GM21390 (cell line): ENCODE results near the gene KRTAP3-1.
"Not testable (repeated sequence)": the region's sequence is repeated elsewhere in the genome, so short reads cannot be mapped to it uniquely, and the experiment has no call there.

ENCODE experiments used
- ATAC-seq: cut with Tn5 transposase; IDR thresholded peaks from one replicate; pipeline ENCODE4 v1.9.1; 2021; ENCODE audit not compliant: unreplicated experiment

KRTAP3-1 gene

GRCh38 chr17:41016578-41017215 is 7.8 kb upstream of the KRTAP3-1 start:
- ATAC-seq: no peak

- no peak for ATAC-seq
These were observed 6.5 kb upstream of the KRTAP3-1 start for GRCh38 chr17:41015454-41015853.

- ATAC-seq: no peak
These were observed 4.7 kb upstream of the KRTAP3-1 start for GRCh38 chr17:41013606-41014005.

GRCh38 chr17:41013181-41013580 is 4.3 kb upstream of the KRTAP3-1 start:
- ATAC-seq: no peak

- no peak for ATAC-seq
These were observed 3.6 kb upstream of the KRTAP3-1 start for GRCh38 chr17:41012326-41013120.

GRCh38 chr17:41010441-41010840 is 1.5 kb upstream of the KRTAP3-1 start:
- ATAC-seq: no peak

- no peak for ATAC-seq
These were observed 1.0 kb upstream of the KRTAP3-1 start for GRCh38 chr17:41009936-41010335.

- ATAC-seq: no peak
These were observed 403 bp upstream of the KRTAP3-1 start for GRCh38 chr17:41009301-41009760.

GRCh38 chr17:41004397-41004796 is 4.5 kb downstream of the KRTAP3-1 start:
- ATAC-seq: no peak

- ATAC-seq: no peak
These were observed 5.0 kb downstream of the KRTAP3-1 start for GRCh38 chr17:41003926-41004325.

GRCh38 chr17:41002814-41003213 is 6.1 kb downstream of the KRTAP3-1 start:
- ATAC-seq: no peak

GRCh38 chr17:41001795-41002194 is 7.1 kb downstream of the KRTAP3-1 start:
- no peak for ATAC-seq

GRCh38 chr17:40999563-40999962 is 9.4 kb downstream of the KRTAP3-1 start, which contains the start of gene KRTAP3-2:
Gene KRTAP3-2 (minus strand): TSS chr17:40999906. CDS start chr17:40999853, 53 bp downstream.
- ATAC-seq: not testable (repeated sequence)

GRCh38 chr17:40997361-40997760 is 11.6 kb downstream of the KRTAP3-1 start:
- ATAC-seq: no peak

- no peak for ATAC-seq
These were observed 12.1 kb downstream of the KRTAP3-1 start for GRCh38 chr17:40996829-40997228.

GRCh38 chr17:40995116-40995515 is 13.8 kb downstream of the KRTAP3-1 start:
- no peak for ATAC-seq

- no peak for ATAC-seq
These were observed 15.1 kb downstream of the KRTAP3-1 start, which contains the start of gene KRTAP3-3 for GRCh38 chr17:40993839-40994238. Gene KRTAP3-3 (minus strand): TSS chr17:40994164. CDS start chr17:40994097, 67 bp downstream.

GRCh38 chr17:40993084-40993483 is 15.8 kb downstream of the KRTAP3-1 start:
- no peak for ATAC-seq

GRCh38 chr17:40992666-40993065 is 16.3 kb downstream of the KRTAP3-1 start:
- no peak for ATAC-seq

GRCh38 chr17:40986920-40987319 is 22.0 kb downstream of the KRTAP3-1 start:
- no peak for ATAC-seq

GRCh38 chr17:40984226-40984625 is 24.7 kb downstream of the KRTAP3-1 start, which contains the start of gene KRT40:
Gene KRT40 (minus strand): TSS chr17:40984326. CDS start chr17:40984273, 53 bp downstream.
- ATAC-seq: no peak

GRCh38 chr17:40981115-40981514 is 27.8 kb downstream of the KRTAP3-1 start:
- no peak for ATAC-seq
